ENCODE data around the gene OTUB2. TPM values are rescaled to one million over a fixed set of nuclear protein-coding genes. Genes with fewer than 3 reads are reported as not detected.

The OTUB2 gene
- total and polyA plus RNA-seq, 2 experiments from 2014 or later, result 1.3 to 1.9 TPM

DNA sequence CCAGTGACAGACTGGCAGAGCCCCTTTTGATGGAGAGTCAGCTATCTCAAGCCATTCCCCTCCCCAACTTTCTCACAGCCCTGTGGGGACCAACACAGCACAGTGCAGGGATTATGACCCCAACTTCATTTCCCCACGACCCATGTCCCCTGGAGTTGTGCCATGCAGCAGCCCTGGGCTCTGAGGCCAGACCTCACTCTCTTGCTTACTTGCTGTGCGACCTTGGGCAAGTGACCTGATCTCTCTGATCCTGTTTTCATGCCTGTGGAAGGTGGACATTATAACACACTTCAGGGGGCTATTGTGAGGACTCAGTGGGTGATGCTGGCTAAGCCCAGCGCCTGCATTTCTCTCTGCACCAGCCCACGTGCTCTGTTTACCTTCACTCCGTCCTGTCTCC, 14.1 kb downstream of the OTUB2 start:
- Histone ChIP-seq H3K27ac (no peak overlapping the region), H3K4me3 (no peak overlapping the region), H2AFZ (no peak overlapping the region), H3K9me3 (ENCODE audit: low read depth) (no peaks in the 10 kb centered on the region), H3K4me2 (ENCODE audit: unreplicated experiment) (no peak overlapping the region), H3K27me3 (replicated peaks; ENCODE audit: insufficient read depth) (no peaks in the 10 kb centered on the region), H3K9ac (no peak overlapping the region), H3K4me1 (ENCODE audit: insufficient read depth) (peaks cover 5% of the 10 kb centered on the region; the same call in 1 of the 2 replicates), H3K79me2 (ENCODE audit: insufficient read depth) (no peaks in the 10 kb centered on the region), H3F3A (ENCODE audit: insufficient read depth) (no peaks in the 10 kb centered on the region), H3K36me3 (ENCODE audit: low read depth) (no peaks in the 10 kb centered on the region), H3K9me2 (ENCODE audit: insufficient read depth) (no peaks in the 10 kb centered on the region), H4K20me1 (ENCODE audit: insufficient read depth) (no peaks in the 10 kb centered on the region)
- TF ChIP-seq EZH2phosphoT487 (IDR thresholded peaks at IDR 0.05; ENCODE audit: insufficient read depth, low read depth) (no peak), EZH2 (IDR thresholded peaks at IDR 0.05; ENCODE audit: insufficient read depth, poor library complexity, severe bottlenecking) (no peak)
- no peak for DNase-seq
- in situ Hi-C loops (cut with MboI), result no loop called here
- WGBS, 2 experiments (ENCODE audit: low coverage in 1 of 2, low lambda C conversion rate in 2 of 2, missing lambda C conversion rate in 2 of 2), result 77 to 79% methylated on average over 5 of the region's 5 CpGs

DNA sequence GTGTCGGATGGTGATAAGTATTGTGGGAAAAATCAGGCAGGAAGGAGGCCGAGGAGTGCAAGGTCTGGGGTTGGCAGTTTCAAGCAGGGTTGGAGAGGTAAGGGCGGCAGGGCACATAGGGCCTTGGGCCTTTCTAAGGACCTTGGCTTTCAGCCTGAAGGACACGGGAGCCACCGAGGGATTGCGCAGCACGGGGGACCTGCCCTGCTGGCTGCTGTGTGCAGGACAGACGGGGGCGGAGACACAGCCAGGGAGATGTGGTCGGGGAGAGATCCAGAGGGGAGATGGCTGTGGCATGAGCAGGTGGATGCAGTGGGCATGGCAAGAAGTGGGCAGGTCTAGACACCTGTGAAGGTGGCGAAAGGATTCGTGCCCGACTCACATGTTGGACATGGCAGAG, 14.7 kb downstream of the OTUB2 start:
- no peak overlapping the region for H2AFZ ChIP-seq
- in situ Hi-C loops (cut with MboI), result no loop called here
- 94% methylated on average over 13 of the region's 13 CpGs for WGBS, 2 experiments (ENCODE audit: low coverage in 1 of 2, low lambda C conversion rate in 2 of 2, missing lambda C conversion rate in 2 of 2)

DNA sequence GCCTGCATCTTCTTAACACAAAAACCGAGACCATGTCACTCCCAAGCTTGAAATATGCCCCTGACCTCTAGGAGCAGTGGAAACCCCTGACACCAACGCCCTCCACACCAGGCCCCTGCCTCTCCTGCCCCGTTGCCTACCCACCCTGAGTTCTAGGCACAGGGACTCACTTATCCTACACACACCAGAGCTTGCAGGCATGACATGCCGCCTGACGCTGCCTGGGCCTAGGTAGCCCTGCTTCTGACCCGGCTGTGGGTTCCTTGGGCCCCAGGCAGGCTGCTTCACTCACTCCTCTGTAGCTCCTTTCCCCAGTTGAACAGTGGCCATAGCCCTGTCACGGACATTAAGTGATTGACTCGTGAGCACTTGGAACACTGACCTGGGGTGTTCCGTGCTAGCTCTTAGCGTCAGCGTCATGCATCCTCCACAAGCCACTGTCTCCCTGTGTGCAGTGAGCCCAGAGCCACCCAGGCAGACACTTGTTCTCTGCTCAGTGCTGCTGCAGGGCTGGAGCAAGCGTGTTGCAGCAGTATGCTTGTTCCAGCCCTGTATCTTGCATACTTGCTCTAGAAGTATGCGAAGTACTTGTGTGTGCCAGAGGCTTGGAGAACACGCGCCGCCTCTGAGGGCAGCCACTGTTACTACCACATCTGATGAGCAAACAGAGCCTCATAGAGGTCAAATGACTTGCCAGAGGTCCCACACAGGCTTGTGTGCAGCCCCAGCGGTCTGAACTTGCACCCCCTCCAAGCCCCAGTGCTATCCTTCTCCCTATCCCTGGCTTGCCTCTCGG, 15.6 kb downstream of the OTUB2 start:
- no peaks in the 10 kb centered on the region for H3K27me3 ChIP-seq (replicated peaks; ENCODE audit: insufficient read depth)
- peak; percentile 89 for DNase-seq
- in situ Hi-C loops (cut with MboI), result no loop called here
- no peak overlapping the region for H2AFZ ChIP-seq
- no peaks in the 10 kb centered on the region for H3F3A ChIP-seq (ENCODE audit: insufficient read depth)
- H3K9me3 ChIP-seq (ENCODE audit: low read depth), result no peaks in the 10 kb centered on the region
- no peaks in the 10 kb centered on the region for H4K20me1 ChIP-seq (ENCODE audit: insufficient read depth)
- no peak overlapping the region for H3K4me2 ChIP-seq (ENCODE audit: unreplicated experiment)
- TF ChIP-seq EZH2phosphoT487 (IDR thresholded peaks at IDR 0.05; ENCODE audit: insufficient read depth, low read depth) (no peak), EZH2 (IDR thresholded peaks at IDR 0.05; ENCODE audit: insufficient read depth, poor library complexity, severe bottlenecking) (no peak)
- H3K36me3 ChIP-seq (ENCODE audit: low read depth), result no peaks in the 10 kb centered on the region
- WGBS, 2 experiments (ENCODE audit: low coverage in 1 of 2, low lambda C conversion rate in 2 of 2, missing lambda C conversion rate in 2 of 2), result 36 to 42% methylated on average over 18 of the region's 18 CpGs
- no peak overlapping the region for H3K4me3 ChIP-seq
- H3K79me2 ChIP-seq (ENCODE audit: insufficient read depth), result no peaks in the 10 kb centered on the region
- no peak overlapping the region for H3K9ac ChIP-seq
- no peaks in the 10 kb centered on the region for H3K9me2 ChIP-seq (ENCODE audit: insufficient read depth)
- peaks cover 5% of the 10 kb centered on the region; the same call in 1 of the 2 replicates for H3K4me1 ChIP-seq (ENCODE audit: insufficient read depth)
- H3K27ac ChIP-seq, result no peak overlapping the region

More for the DNA sequence above, 14.7 kb downstream of the OTUB2 start:
- Histone ChIP-seq H4K20me1 (ENCODE audit: insufficient read depth) (no peaks in the 10 kb centered on the region), H3F3A (ENCODE audit: insufficient read depth) (no peaks in the 10 kb centered on the region), H3K4me1 (ENCODE audit: insufficient read depth) (peaks cover 5% of the 10 kb centered on the region; the same call in 1 of the 2 replicates), H3K27ac (no peak overlapping the region), H3K27me3 (replicated peaks; ENCODE audit: insufficient read depth) (no peaks in the 10 kb centered on the region), H3K4me2 (ENCODE audit: unreplicated experiment) (no peak overlapping the region), H3K4me3 (no peak overlapping the region), H3K9me3 (ENCODE audit: low read depth) (no peaks in the 10 kb centered on the region), H3K36me3 (ENCODE audit: low read depth) (no peaks in the 10 kb centered on the region), H3K9me2 (ENCODE audit: insufficient read depth) (no peaks in the 10 kb centered on the region), H3K79me2 (ENCODE audit: insufficient read depth) (no peaks in the 10 kb centered on the region), H3K9ac (no peak overlapping the region)
- TF ChIP-seq EZH2phosphoT487 (IDR thresholded peaks at IDR 0.05; ENCODE audit: insufficient read depth, low read depth) (no peak), EZH2 (IDR thresholded peaks at IDR 0.05; ENCODE audit: insufficient read depth, poor library complexity, severe bottlenecking) (no peak)
- DNase-seq, result no peak

DNA sequence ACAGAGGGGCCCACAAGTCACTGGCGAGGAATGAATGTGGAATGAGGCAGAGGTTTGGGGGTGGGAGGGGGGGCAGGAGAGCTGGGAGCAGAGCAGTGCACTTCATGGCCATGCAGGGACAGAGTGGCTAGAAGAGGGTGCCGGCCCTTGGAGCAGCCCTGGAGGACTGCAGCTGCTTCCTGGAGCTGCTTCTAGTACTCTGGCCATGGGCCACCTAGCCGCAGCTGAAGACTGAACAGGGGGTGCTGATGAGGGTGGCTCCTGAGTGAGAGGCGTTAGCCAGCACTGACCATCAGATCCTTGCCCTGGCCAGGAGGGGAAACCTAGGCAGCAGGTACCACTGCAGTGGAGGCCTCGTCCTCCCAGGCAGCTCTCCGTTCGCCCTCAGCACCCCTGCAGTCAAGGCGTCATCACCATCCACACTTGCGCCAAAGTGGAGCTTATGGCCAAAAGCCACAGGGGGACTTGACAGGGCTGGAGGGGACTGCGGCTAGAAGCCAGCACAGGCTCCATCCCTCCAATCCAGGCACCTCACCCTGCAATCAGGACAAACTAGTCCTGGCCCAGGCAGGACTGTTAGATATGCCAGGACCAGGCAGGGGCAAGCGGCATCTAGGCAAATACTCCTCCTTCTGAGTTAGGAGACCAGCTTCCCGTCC, 16.4 kb downstream of the OTUB2 start:
- no peaks in the 10 kb centered on the region for H3F3A ChIP-seq (ENCODE audit: insufficient read depth)
- no peak overlapping the region for H3K4me3 ChIP-seq
- H3K27me3 ChIP-seq (replicated peaks; ENCODE audit: insufficient read depth), result no peaks in the 10 kb centered on the region
- DNase-seq, result peak; percentile 19
- in situ Hi-C loops (cut with MboI), result no loop called here
- no peaks in the 10 kb centered on the region for H3K36me3 ChIP-seq (ENCODE audit: low read depth)
- no peak overlapping the region for H2AFZ ChIP-seq
- no peaks in the 10 kb centered on the region for H3K9me2 ChIP-seq (ENCODE audit: insufficient read depth)
- H3K27ac ChIP-seq, result no peak overlapping the region
- no peaks in the 10 kb centered on the region for H3K79me2 ChIP-seq (ENCODE audit: insufficient read depth)
- peaks cover 5% of the 10 kb centered on the region; the same call in 1 of the 2 replicates for H3K4me1 ChIP-seq (ENCODE audit: insufficient read depth)
- no peaks in the 10 kb centered on the region for H4K20me1 ChIP-seq (ENCODE audit: insufficient read depth)
- TF ChIP-seq EZH2phosphoT487 (IDR thresholded peaks at IDR 0.05; ENCODE audit: insufficient read depth, low read depth), result no peak
- TF ChIP-seq EZH2 (IDR thresholded peaks at IDR 0.05; ENCODE audit: insufficient read depth, poor library complexity, severe bottlenecking), result no peak
- 72% methylated on average over 12 of the region's 12 CpGs for whole genome bisulfite sequencing, 2 experiments (ENCODE audit: low coverage in 1 of 2, low lambda C conversion rate in 2 of 2, missing lambda C conversion rate in 2 of 2)
- H3K9ac ChIP-seq, result no peak overlapping the region
- no peak overlapping the region for H3K4me2 ChIP-seq (ENCODE audit: unreplicated experiment)
- no peaks in the 10 kb centered on the region for H3K9me3 ChIP-seq (ENCODE audit: low read depth)
